ENCODE data around the gene HS6ST1. TPM values are rescaled to one million over a fixed set of nuclear protein-coding genes. Genes with fewer than 3 reads are reported as not detected.

The HS6ST1 gene
- total RNA-seq, 1 donor from 2014 or later, result 23.3 TPM

GRCh38 chr2:128289439-128289838, 29.2 kb downstream of the HS6ST1 start:
- Mint-ChIP-seq H3K36me3 (ENCODE audit: low read depth, unreplicated experiment) (no peaks in the 10 kb centered on the region), H3K27me3 (ENCODE audit: unreplicated experiment) (peaks cover 6% of the 10 kb centered on the region), H3K9me3 (ENCODE audit: unreplicated experiment) (no peaks in the 10 kb centered on the region), H3K27ac (ENCODE audit: unreplicated experiment) (peak overlapping the region; percentile 21), H3K4me1 (ENCODE audit: unreplicated experiment) (peaks cover 18% of the 10 kb centered on the region), H3K4me3 (ENCODE audit: unreplicated experiment) (no peak overlapping the region)
- TF ChIP-seq, protein P1, sequence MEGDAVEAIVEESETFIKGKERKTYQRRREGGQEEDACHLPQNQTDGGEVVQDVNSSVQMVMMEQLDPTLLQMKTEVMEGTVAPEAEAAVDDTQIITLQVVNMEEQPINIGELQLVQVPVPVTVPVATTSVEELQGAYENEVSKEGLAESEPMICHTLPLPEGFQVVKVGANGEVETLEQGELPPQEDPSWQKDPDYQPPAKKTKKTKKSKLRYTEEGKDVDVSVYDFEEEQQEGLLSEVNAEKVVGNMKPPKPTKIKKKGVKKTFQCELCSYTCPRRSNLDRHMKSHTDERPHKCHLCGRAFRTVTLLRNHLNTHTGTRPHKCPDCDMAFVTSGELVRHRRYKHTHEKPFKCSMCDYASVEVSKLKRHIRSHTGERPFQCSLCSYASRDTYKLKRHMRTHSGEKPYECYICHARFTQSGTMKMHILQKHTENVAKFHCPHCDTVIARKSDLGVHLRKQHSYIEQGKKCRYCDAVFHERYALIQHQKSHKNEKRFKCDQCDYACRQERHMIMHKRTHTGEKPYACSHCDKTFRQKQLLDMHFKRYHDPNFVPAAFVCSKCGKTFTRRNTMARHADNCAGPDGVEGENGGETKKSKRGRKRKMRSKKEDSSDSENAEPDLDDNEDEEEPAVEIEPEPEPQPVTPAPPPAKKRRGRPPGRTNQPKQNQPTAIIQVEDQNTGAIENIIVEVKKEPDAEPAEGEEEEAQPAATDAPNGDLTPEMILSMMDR (IDR thresholded peaks at IDR 0.05; ENCODE audit: unreplicated experiment), result no peak
- peak; percentile 33 for DNase-seq (ENCODE audit: low spot score)

- Mint-ChIP-seq H3K27ac (ENCODE audit: unreplicated experiment) (no peak overlapping the region), H3K4me1 (ENCODE audit: unreplicated experiment) (peaks cover 18% of the 10 kb centered on the region)
Measured at GRCh38 chr2:128288781-128289180, 29.9 kb downstream of the HS6ST1 start.

DNA sequence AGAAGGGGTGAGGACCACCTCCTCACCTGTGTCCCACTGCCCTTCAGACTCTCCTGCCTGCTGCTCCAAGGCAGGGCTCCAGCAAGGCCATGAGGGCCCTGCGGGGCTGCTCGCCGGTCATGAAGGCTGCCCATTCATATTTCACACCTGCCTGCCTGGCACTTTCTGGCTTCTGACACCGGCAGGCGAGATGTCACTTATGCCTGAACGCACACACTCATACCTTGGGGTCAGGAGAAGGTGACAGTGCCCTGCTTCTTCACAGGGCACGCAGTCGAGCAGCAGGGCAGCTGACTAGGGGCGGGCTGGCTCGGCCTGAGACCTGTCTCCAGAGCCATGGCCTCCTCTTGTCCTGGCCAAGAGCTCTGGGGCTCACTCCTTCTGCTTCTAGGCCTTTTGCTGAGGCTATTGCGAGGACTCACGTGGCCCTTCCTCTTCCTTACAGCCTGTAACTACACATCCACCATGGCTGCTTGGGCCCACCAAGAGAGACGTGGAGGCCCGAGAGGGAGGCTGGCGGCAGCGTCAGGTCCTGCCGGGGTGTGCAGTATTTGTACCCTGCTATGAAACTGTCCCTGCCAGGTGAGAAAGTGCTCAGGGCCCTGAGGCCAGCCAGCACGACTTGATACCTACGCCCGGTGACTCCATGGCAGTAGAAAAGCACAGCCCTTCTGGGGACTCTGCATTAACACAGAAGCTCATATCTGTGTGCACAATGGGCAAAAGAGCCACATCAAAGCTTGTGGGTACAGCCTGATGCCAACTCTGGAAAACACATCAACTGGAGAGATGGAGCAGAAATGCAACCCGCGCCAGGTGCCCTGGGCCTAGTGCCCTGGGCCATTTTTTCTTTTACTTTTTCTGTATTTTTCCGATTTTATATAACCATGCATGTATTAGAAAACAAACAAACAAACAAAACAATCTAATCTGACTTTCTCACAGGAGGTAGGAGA, 30.6 kb downstream of the HS6ST1 start:
- Mint-ChIP-seq H3K4me1 (ENCODE audit: unreplicated experiment) (peaks cover 18% of the 10 kb centered on the region), H3K27ac (ENCODE audit: unreplicated experiment) (no peak overlapping the region), H3K27me3 (ENCODE audit: unreplicated experiment) (peaks cover 5% of the 10 kb centered on the region), H3K4me3 (ENCODE audit: unreplicated experiment) (no peak overlapping the region), H3K9me3 (ENCODE audit: unreplicated experiment) (no peaks in the 10 kb centered on the region), H3K36me3 (ENCODE audit: low read depth, unreplicated experiment) (no peaks in the 10 kb centered on the region)
- DNase-seq (ENCODE audit: low spot score), result no peak
- TF ChIP-seq, protein P1 (IDR thresholded peaks at IDR 0.05; ENCODE audit: unreplicated experiment), result no peak

More at GRCh38 chr2:128288781-128289180, 29.9 kb downstream of the HS6ST1 start:
- DNase-seq (ENCODE audit: low spot score), result no peak
- Mint-ChIP-seq H3K27me3 (ENCODE audit: unreplicated experiment) (peaks cover 5% of the 10 kb centered on the region), H3K9me3 (ENCODE audit: unreplicated experiment) (no peaks in the 10 kb centered on the region), H3K4me3 (ENCODE audit: unreplicated experiment) (no peak overlapping the region), H3K36me3 (ENCODE audit: low read depth, unreplicated experiment) (no peaks in the 10 kb centered on the region)
- TF ChIP-seq, protein P1 (IDR thresholded peaks at IDR 0.05; ENCODE audit: unreplicated experiment), result no peak

DNA sequence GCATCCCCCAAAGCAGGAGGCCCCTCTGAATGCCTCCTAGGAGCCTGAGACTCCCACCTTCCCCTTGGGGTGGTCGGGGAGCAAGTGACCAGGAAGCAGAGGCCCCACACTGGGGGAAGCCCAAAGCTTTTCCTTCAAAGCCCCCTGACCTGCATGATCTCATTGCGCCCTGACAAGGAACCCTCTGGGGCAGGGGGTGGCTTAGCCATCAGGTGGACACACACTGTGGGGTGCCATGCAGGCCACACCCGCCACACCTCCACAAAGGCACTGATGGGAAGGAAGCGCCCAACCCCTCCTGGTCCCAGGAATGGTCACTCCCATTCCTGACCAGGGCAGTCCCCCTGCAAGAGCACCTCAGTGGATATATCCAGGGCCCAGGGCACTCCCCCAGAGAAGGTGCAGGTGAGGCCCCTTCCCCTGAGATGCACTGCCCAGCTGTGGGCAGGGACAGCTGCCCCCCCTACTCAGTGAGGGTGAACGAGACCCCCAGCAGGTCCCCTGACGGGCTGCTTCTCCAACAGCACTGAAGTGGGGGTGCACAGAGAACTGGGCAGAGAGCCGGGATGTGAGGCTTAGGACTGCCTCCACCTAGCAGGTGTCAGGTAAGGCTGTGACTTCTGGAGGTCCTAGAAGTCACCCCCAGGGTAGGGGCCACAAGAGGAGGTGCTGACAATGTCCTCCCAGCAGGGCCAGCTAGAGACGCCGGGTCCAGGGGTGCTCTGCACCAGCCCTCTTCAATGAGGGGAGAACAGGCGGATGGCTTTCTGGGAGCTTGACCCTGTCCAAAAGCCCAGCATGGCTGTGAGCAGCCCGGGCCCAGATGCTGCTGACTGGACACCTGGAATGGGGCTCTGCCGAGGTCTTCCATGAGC, 31.5 kb downstream of the HS6ST1 start:
- H3K27me3 Mint-ChIP-seq (ENCODE audit: unreplicated experiment), result peaks cover 5% of the 10 kb centered on the region
- TF ChIP-seq, protein P1 (IDR thresholded peaks at IDR 0.05; ENCODE audit: unreplicated experiment), result no peak
- DNase-seq (ENCODE audit: low spot score), result no peak
- H3K4me3 Mint-ChIP-seq (ENCODE audit: unreplicated experiment), result no peak overlapping the region
- H3K4me1 Mint-ChIP-seq (ENCODE audit: unreplicated experiment), result peaks cover 18% of the 10 kb centered on the region
- H3K27ac Mint-ChIP-seq (ENCODE audit: unreplicated experiment), result no peak overlapping the region
- no peaks in the 10 kb centered on the region for H3K9me3 Mint-ChIP-seq (ENCODE audit: unreplicated experiment)
- H3K36me3 Mint-ChIP-seq (ENCODE audit: low read depth, unreplicated experiment), result no peaks in the 10 kb centered on the region
